ENCODE measurements around the gene TPR.

Gene TPR

GRCh38 chr1:186326009-186326408 lies 49.0 kb downstream of the TPR start:
- DNase-seq = no peak

GRCh38 chr1:186325239-186325638 lies 49.8 kb downstream of the TPR start:
- no peak for DNase-seq

- no peak for DNase-seq
These were observed 51.2 kb downstream of the TPR start for GRCh38 chr1:186323865-186324264.

GRCh38 chr1:186315570-186315969 lies 59.5 kb downstream of the TPR start:
- no peak for DNase-seq

- DNase-seq = no peak
These were observed 63.5 kb downstream of the TPR start for GRCh38 chr1:186311375-186312051.

GRCh38 chr1:186310307-186310706 lies 64.7 kb downstream of the TPR start:
- no peak for DNase-seq

GRCh38 chr1:186308264-186309060 lies 66.6 kb downstream of the TPR start:
- no peak for DNase-seq

- no peak for DNase-seq
These were observed 67.6 kb downstream of the TPR start for GRCh38 chr1:186307445-186307844.

- DNase-seq = no peak
These were observed 68.5 kb downstream of the TPR start for GRCh38 chr1:186306533-186306932.

- DNase-seq = no peak
These were observed 69.8 kb downstream of the TPR start for GRCh38 chr1:186304982-186305949.

GRCh38 chr1:186303911-186304310 lies 71.1 kb downstream of the TPR start:
- no peak for DNase-seq

- no peak for DNase-seq
These were observed 72.6 kb downstream of the TPR start for GRCh38 chr1:186302381-186302920.

GRCh38 chr1:186301448-186301847 lies 73.6 kb downstream of the TPR start:
- DNase-seq = no peak

- DNase-seq = no peak
These were observed 75.0 kb downstream of the TPR start for GRCh38 chr1:186300056-186300455.

- no peak for DNase-seq
These were observed 75.5 kb downstream of the TPR start for GRCh38 chr1:186299570-186299969.

GRCh38 chr1:186298851-186299250 lies 76.2 kb downstream of the TPR start:
- DNase-seq = no peak

GRCh38 chr1:186297439-186298045 lies 77.5 kb downstream of the TPR start:
- no peak for DNase-seq

- no peak for DNase-seq
These were observed 79.1 kb downstream of the TPR start, which contains the start of gene PRG4 for GRCh38 chr1:186295980-186296379. Gene PRG4, plus strand, starts transcription at chr1:186296279.

- DNase-seq = no peak
These were observed 82.2 kb downstream of the TPR start for GRCh38 chr1:186292875-186293274.

- no peak for DNase-seq
These were observed 83.8 kb downstream of the TPR start for GRCh38 chr1:186291271-186291670.

- no peak for DNase-seq
These were observed 85.0 kb downstream of the TPR start for GRCh38 chr1:186289943-186290545.

Data from SHP77 treated with DMSO at 0.1 percent for 48 hours (cell line).